PC-9 (cell line): Measurements from ENCODE around the gene AP1B1. TPM values are rescaled to one million over a fixed set of nuclear protein-coding genes. Genes with fewer than 3 reads are reported as not detected.

Experiments used
- BruUV-seq: library from RNA; stranded (reverse); fragments of 400-500 nt; replicated peaks from 2 replicates; lab custom pipeline; 2021; lab: Mats Ljungman, UMichigan
- CTCF ChIA-PET: fragments of 300-600 bp; sonication (Branson Sonifier 250); formaldehyde crosslinking; loops from one replicate; lab custom pipeline; 2022; ENCODE audit warnings: antibody characterized with exemption; lab: Charles Lee
- POLR2A ChIA-PET: fragments of 300-600 bp; sonication (Branson Sonifier 250); formaldehyde crosslinking; loops from one replicate; lab custom pipeline; 2022; ENCODE audit warnings: antibody characterized with exemption; ENCODE audit not compliant: unreplicated experiment; lab: Charles Lee
- DNase-seq, 2 experiments: peaks; one replicate each; pipeline versions ENCODE4 v3.0.0 to v3.0.0-alpha.2; 2015 to 2022; ENCODE audit warnings: mixed read lengths in 1 of 2
- H2AFZ ChIP-seq: fragments of 200-600 bp; sonication (generic); 2 replicates; pipeline ENCODE4 v1.8.1; 2017; ENCODE audit warnings: antibody characterized with exemption
- H3F3A ChIP-seq: fragments of 200-600 bp; sonication (generic); 2 replicates; pipeline ENCODE4 v1.8.1; 2017; ENCODE audit warnings: antibody characterized with exemption, mild to moderate bottlenecking, low read depth; ENCODE audit not compliant: insufficient read depth
- H3K27ac ChIP-seq: fragments of 200-600 bp; sonication (generic); 2 replicates; pipeline ENCODE4 v1.6.1; 2016; ENCODE audit warnings: mixed run types
- H3K27me3 ChIP-seq: fragments of 200-600 bp; sonication (generic); 2 replicates; pipeline ENCODE4 v1.6.1; 2016; ENCODE audit warnings: low read depth, mixed run types; ENCODE audit not compliant: insufficient read depth
- H3K36me3 ChIP-seq: fragments of 200-600 bp; sonication (generic); 2 replicates; pipeline ENCODE4 v1.6.1; 2016; ENCODE audit warnings: low read depth, mixed run types
- H3K4me1 ChIP-seq: fragments of 200-600 bp; sonication (generic); replicated peaks from 2 replicates; pipeline ENCODE4 v1.6.1; 2016; ENCODE audit warnings: mixed run types; ENCODE audit not compliant: insufficient read depth
- H3K4me2 ChIP-seq: fragments of 200-600 bp; sonication (generic); 2 replicates; pipeline ENCODE4 v1.6.1; 2017; ENCODE audit warnings: mixed run types
- H3K4me3 ChIP-seq: fragments of 200-600 bp; sonication (generic); 2 replicates; pipeline ENCODE4 v1.6.1; 2016; ENCODE audit warnings: mixed run types
- H3K79me2 ChIP-seq: fragments of 200-600 bp; sonication (generic); 2 replicates; pipeline ENCODE4 v1.6.1; 2017; ENCODE audit warnings: low read depth, mixed run types
- H3K9me2 ChIP-seq: fragments of 200-600 bp; sonication (generic); 2 replicates; pipeline ENCODE4 v1.8.1; 2017; ENCODE audit warnings: mild to moderate bottlenecking; ENCODE audit not compliant: insufficient read depth
- H3K9me3 ChIP-seq: fragments of 200-600 bp; sonication (generic); 2 replicates; pipeline ENCODE4 v1.8.1; 2016; ENCODE audit warnings: low read depth; ENCODE audit not compliant: insufficient read depth
- H4K20me1 ChIP-seq: fragments of 200-600 bp; sonication (generic); 2 replicates; pipeline ENCODE4 v1.8.1; 2017; ENCODE audit not compliant: insufficient read depth
- EZH2 ChIP-seq: fragments of 200-600 bp; sonication (generic); IDR thresholded peaks from 2 replicates; pipeline ENCODE4 v1.8.0; 2017; ENCODE audit warnings: antibody characterized with exemption, low read depth
- intact Hi-C: fragments of 100-400 bp; cut with micrococcal nuclease; formaldehyde crosslinking; loops from one replicate; pipeline ENCODE4 v1.10.0; 2022; ENCODE audit not compliant: unreplicated experiment
- microRNA-seq: library from miRNA; unstranded; fragments of <30 nt; microRNA quantifications from one replicate; pipeline ENCODE4 v1.2.0, GENCODE V29; 2021; ENCODE audit warnings: borderline number of aligned reads, borderline replicate concordance
- total RNA-seq: library from RNA; stranded (reverse); gene quantifications from 2 replicates; pipeline ENCODE4 v1.2.3, GENCODE V29; 2021
- TF ChIP-seq, protein P1 (sequence below): fragments of 200-600 bp; sonication (generic); conservative IDR thresholded peaks from 2 replicates; pipeline ENCODE4 v1.6.1; 2017; ENCODE audit warnings: mixed run types, antibody characterized with exemption, mild to moderate bottlenecking, moderate library complexity

Gene AP1B1
- total RNA-seq, 1 experiment from 2014 or later = 50.8 TPM

DNA sequence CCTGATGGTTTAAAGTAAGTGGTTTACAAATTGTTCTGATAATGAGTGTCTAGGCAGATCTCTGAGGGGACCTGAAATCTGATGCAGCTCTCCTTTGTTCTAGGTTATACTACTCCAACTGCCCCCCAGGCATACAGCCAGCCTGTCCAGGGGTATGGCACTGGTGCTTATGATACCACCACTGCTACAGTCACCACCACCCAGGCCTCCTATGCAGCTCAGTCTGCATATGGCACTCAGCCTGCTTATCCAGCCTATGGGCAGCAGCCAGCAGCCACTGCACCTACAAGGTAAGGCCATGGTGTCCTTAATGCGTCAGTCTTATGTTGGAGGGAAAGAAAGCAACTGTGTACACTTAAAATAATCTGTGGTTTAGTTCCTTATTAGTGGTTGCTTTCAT, 110.4 kb downstream of the AP1B1 start:
- BruUV-seq = no TSS peak
- Histone ChIP-seq H3K27me3 (no peaks in the 10 kb centered on the region), H3K9me3 (no peaks in the 10 kb centered on the region), H3K36me3 (peaks cover 84% of the 10 kb centered on the region), H3K4me3 (no peak overlapping the region), H3K79me2 (peaks cover 88% of the 10 kb centered on the region), H3K9me2 (no peaks in the 10 kb centered on the region), H3K27ac (no peak overlapping the region), H3K4me1 (no peaks in the 10 kb centered on the region), H3K4me2 (no peak overlapping the region), H2AFZ (no peak overlapping the region), H3F3A (peaks cover 72% of the 10 kb centered on the region), H4K20me1 (peaks cover 98% of the 10 kb centered on the region)
- ChIA-PET POLR2A (no interaction called here), CTCF (no interaction called here)
- intact Hi-C loops = no loop called here
- DNase-seq = no peak
- no peak for TF ChIP-seq EZH2
- TF ChIP-seq, protein P1, sequence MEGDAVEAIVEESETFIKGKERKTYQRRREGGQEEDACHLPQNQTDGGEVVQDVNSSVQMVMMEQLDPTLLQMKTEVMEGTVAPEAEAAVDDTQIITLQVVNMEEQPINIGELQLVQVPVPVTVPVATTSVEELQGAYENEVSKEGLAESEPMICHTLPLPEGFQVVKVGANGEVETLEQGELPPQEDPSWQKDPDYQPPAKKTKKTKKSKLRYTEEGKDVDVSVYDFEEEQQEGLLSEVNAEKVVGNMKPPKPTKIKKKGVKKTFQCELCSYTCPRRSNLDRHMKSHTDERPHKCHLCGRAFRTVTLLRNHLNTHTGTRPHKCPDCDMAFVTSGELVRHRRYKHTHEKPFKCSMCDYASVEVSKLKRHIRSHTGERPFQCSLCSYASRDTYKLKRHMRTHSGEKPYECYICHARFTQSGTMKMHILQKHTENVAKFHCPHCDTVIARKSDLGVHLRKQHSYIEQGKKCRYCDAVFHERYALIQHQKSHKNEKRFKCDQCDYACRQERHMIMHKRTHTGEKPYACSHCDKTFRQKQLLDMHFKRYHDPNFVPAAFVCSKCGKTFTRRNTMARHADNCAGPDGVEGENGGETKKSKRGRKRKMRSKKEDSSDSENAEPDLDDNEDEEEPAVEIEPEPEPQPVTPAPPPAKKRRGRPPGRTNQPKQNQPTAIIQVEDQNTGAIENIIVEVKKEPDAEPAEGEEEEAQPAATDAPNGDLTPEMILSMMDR = no peak

Small RNA genes within 50 kb of the gene (microRNA-seq; reads per million reads assigned to microRNA genes)
- gene MIR3653 = 8.1 reads per million, percentile 9 among the genes with 10 or more reads in this experiment

Other genes with a start within 250 kb of the AP1B1 start
- gene EMID1, start 182.7 kb downstream of the AP1B1 start, total RNA-seq = 1.1 and 3.1 TPM in 2 replicates
- gene RHBDD3, start 120.6 kb downstream of the AP1B1 start, total RNA-seq = 17.6 and 21.9 TPM in 2 replicates
- 136 and 200 TPM in 2 replicates for gene EWSR1, start 120.3 kb downstream of the AP1B1 start, total RNA-seq
- 15.2 and 16.6 TPM in 2 replicates for gene GAS2L1, start 81.9 kb downstream of the AP1B1 start, total RNA-seq
- not detected in 2 replicates for gene RASL10A, start 72.9 kb downstream of the AP1B1 start, total RNA-seq
- gene RFPL1, start 50.0 kb upstream of the AP1B1 start, total RNA-seq = not detected in 2 replicates
- 5.1 and 6.9 TPM in 2 replicates for gene NEFH, start 91.6 kb upstream of the AP1B1 start, total RNA-seq
- gene THOC5, start 165.2 kb upstream of the AP1B1 start, total RNA-seq = 42.3 and 50.2 TPM in 2 replicates
- 84.9 and 100 TPM in 2 replicates for gene NIPSNAP1, start 192.5 kb upstream of the AP1B1 start, total RNA-seq
- gene NF2, start 215.1 kb upstream of the AP1B1 start, total RNA-seq = 58.5 and 73.2 TPM in 2 replicates